Measurements from ENCODE around the gene FBXW7.
"Not testable (repeated sequence)": the region's sequence is repeated elsewhere in the genome, so short reads cannot be mapped to it uniquely, and the experiment has no call there.

FBXW7 gene

DNA sequence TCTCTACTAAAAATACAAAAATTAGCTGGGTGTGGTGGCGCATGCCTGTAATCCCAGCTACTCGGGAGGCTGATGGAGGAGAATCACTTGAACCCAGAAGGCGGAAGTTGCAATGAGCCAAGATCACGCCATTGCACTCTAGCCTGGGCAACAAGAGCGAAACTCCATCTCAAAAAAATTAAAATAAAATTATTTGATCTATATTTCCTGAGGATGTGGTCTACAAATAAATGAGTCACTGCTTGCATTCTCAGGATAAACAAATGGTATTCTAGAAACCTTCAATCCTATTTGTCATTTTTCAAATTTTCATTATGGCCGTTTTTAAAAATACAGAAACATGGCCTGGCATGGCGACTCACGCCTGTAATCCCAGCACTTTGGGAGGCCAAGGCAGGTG lies 8.6 kb upstream of the FBXW7 start:
- not testable (repeated sequence) for H3K4me2 ChIP-seq (ENCODE audit: low read length); H3K27me3 ChIP-seq (ENCODE audit: insufficient read depth, low read length, poor library complexity); H2BK120ac ChIP-seq (ENCODE audit: low read depth, low read length); H2BK5ac ChIP-seq (ENCODE audit: low read length); H3K18ac ChIP-seq (ENCODE audit: low read length); H3K9ac ChIP-seq (ENCODE audit: low read length); DNase-seq; H3K56ac ChIP-seq (ENCODE audit: low read length); H2AK5ac ChIP-seq (ENCODE audit: low read length); H3K4ac ChIP-seq (ENCODE audit: low read depth, low read length); H2BK15ac ChIP-seq (replicated peaks; ENCODE audit: low read depth); H4K5ac ChIP-seq (ENCODE audit: low read length); H3K79me1 ChIP-seq (ENCODE audit: low read length); H4K8ac ChIP-seq (ENCODE audit: low read depth, low read length); H3K4me3 ChIP-seq (ENCODE audit: low read length); H3K4me1 ChIP-seq (ENCODE audit: control insufficient read depth, low read depth, low read length); H3K79me2 ChIP-seq (ENCODE audit: control insufficient read depth, insufficient read depth, low read length); H3K23ac ChIP-seq (ENCODE audit: low read length); H3K36me3 ChIP-seq (ENCODE audit: control insufficient read depth, insufficient read depth, low read length); H3K27ac ChIP-seq (ENCODE audit: low read depth, low read length)
- WGBS (ENCODE audit: extremely low coverage, insufficient coverage, low lambda C conversion rate): no CpG with 5 or more reads among the region's 8 CpGs

DNA sequence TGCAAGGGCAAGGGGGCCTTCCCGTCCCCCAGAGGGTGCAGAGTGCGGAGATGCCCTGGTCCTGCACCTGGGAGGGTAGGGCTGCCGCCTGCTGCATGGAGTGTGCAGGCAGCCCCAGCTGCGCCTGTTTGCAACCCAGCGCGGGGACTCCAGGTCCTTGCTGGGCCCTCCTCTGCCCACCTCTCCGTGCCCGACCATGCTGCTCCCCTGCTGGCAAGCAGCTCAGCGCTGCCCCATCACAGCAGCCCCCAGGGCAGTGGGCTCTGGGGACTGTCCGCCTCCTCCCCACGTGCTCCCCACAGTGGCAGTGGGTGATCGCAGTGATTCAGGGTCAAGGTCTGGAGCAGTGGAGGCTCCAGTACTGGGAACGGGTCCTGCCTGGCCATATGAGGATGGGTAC lies 5.0 kb upstream of the FBXW7 start:
- no peak overlapping the region for H4K8ac ChIP-seq (ENCODE audit: low read depth, low read length)
- WGBS (ENCODE audit: extremely low coverage, insufficient coverage, low lambda C conversion rate): no CpG with 5 or more reads among the region's 13 CpGs
- no peak for DNase-seq
- no peak overlapping the region for H2BK120ac ChIP-seq (ENCODE audit: low read depth, low read length)
- no peak overlapping the region for H3K56ac ChIP-seq (ENCODE audit: low read length)
- H3K18ac ChIP-seq (ENCODE audit: low read length): no peak overlapping the region
- H3K23ac ChIP-seq (ENCODE audit: low read length): no peak overlapping the region
- H3K4me3 ChIP-seq (ENCODE audit: low read length): no peak overlapping the region
- H3K27ac ChIP-seq (ENCODE audit: low read depth, low read length): no peak overlapping the region
- H3K79me2 ChIP-seq (ENCODE audit: control insufficient read depth, insufficient read depth, low read length): peaks cover 20% of the 10 kb centered on the region
- no peaks in the 10 kb centered on the region for H3K4me1 ChIP-seq (ENCODE audit: control insufficient read depth, low read depth, low read length)
- H2BK15ac ChIP-seq (replicated peaks; ENCODE audit: low read depth): no peak overlapping the region
- H3K9ac ChIP-seq (ENCODE audit: low read length): no peak overlapping the region
- H2BK5ac ChIP-seq (ENCODE audit: low read length): no peak overlapping the region
- H4K5ac ChIP-seq (ENCODE audit: low read length): no peak overlapping the region
- no peaks in the 10 kb centered on the region for H3K27me3 ChIP-seq (ENCODE audit: insufficient read depth, low read length, poor library complexity)
- peaks cover 19% of the 10 kb centered on the region for H3K79me1 ChIP-seq (ENCODE audit: low read length)
- H3K4ac ChIP-seq (ENCODE audit: low read depth, low read length): no peak overlapping the region
- H2AK5ac ChIP-seq (ENCODE audit: low read length): no peak overlapping the region
- H3K36me3 ChIP-seq (ENCODE audit: control insufficient read depth, insufficient read depth, low read length): no peaks in the 10 kb centered on the region
- H3K4me2 ChIP-seq (ENCODE audit: low read length): no peak overlapping the region

DNA sequence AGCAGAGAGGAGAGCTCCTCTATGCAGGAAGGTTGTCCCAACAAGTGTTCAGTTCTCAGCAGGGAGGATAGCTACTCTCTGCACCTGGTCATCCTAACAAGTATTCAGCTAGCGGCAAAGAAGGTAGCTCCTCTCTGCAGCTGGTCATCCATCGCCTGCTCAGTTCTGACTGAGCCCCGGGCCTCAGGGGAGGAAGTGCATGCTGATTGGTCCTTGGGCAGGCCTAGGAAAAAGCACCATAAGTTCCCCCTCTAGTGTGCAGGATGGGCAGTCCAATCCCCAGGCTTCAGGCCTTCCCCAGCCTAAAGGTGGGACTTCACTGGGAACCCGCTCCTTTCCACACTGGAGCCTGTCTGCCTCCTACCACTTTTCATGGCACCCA lies 4.4 kb upstream of the FBXW7 start:
- no peaks in the 10 kb centered on the region for H3K36me3 ChIP-seq (ENCODE audit: control insufficient read depth, insufficient read depth, low read length)
- no peak overlapping the region for H4K5ac ChIP-seq (ENCODE audit: low read length)
- H3K4me1 ChIP-seq (ENCODE audit: control insufficient read depth, low read depth, low read length): no peaks in the 10 kb centered on the region
- H3K79me2 ChIP-seq (ENCODE audit: control insufficient read depth, insufficient read depth, low read length): peaks cover 23% of the 10 kb centered on the region
- H3K4me2 ChIP-seq (ENCODE audit: low read length): no peak overlapping the region
- no peak overlapping the region for H3K9ac ChIP-seq (ENCODE audit: low read length)
- no peak overlapping the region for H3K18ac ChIP-seq (ENCODE audit: low read length)
- no peaks in the 10 kb centered on the region for H3K27me3 ChIP-seq (ENCODE audit: insufficient read depth, low read length, poor library complexity)
- H3K4me3 ChIP-seq (ENCODE audit: low read length): no peak overlapping the region
- H2BK15ac ChIP-seq (replicated peaks; ENCODE audit: low read depth): no peak overlapping the region
- WGBS (ENCODE audit: extremely low coverage, insufficient coverage, low lambda C conversion rate): no CpG with 5 or more reads among the region's 4 CpGs
- no peak overlapping the region for H2BK120ac ChIP-seq (ENCODE audit: low read depth, low read length)
- peaks cover 19% of the 10 kb centered on the region for H3K79me1 ChIP-seq (ENCODE audit: low read length)
- DNase-seq: peak; percentile 59
- H3K56ac ChIP-seq (ENCODE audit: low read length): no peak overlapping the region
- no peak overlapping the region for H3K4ac ChIP-seq (ENCODE audit: low read depth, low read length)
- H3K27ac ChIP-seq (ENCODE audit: low read depth, low read length): no peak overlapping the region
- H3K23ac ChIP-seq (ENCODE audit: low read length): no peak overlapping the region
- no peak overlapping the region for H4K8ac ChIP-seq (ENCODE audit: low read depth, low read length)
- H2AK5ac ChIP-seq (ENCODE audit: low read length): no peak overlapping the region
- H2BK5ac ChIP-seq (ENCODE audit: low read length): no peak overlapping the region

DNA sequence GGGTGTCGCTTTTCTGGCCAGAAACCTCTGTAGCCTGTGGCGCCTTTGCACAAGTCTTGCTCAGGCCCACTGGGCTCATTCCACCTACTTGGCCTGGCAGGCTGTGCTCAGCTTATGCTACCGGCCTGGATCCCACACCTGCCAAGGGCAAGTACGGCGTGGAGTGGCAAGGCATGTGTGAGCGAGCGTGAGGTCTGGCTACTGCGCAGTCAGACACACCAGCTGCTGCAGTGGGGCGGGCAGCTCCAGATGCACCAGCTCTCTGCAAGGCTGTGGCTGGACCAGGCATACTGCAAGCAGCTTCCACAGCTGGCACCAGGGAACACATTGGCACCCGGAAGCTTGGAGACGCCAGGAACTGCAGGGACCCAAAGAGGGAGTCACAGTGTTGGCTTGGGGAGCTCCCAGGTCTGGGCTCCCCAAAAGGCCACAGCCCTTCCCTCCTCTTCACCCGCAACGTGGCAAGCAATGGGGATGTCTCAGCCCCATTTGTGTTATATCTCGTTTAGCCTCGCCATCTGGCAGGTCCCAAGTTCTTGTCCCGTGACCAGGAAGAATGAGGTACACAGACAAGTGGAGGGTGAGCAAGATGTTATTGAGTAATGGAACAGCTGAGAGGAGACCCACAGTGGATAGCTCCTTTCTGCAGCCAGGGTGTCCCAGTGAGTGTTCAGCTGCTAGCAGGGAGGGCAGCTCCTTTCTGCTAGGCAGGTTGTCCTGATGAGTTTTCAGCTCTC lies 3.8 kb upstream of the FBXW7 start:
- no CpG with 5 or more reads among the region's 16 CpGs for WGBS (ENCODE audit: extremely low coverage, insufficient coverage, low lambda C conversion rate)
- Histone ChIP-seq H3K27me3 (ENCODE audit: insufficient read depth, low read length, poor library complexity) (no peaks in the 10 kb centered on the region), H3K56ac (ENCODE audit: low read length) (no peak overlapping the region), H3K36me3 (ENCODE audit: control insufficient read depth, insufficient read depth, low read length) (no peaks in the 10 kb centered on the region), H2BK5ac (ENCODE audit: low read length) (no peak overlapping the region), H2BK120ac (ENCODE audit: low read depth, low read length) (no peak overlapping the region), H2BK15ac (replicated peaks; ENCODE audit: low read depth) (no peak overlapping the region), H3K4ac (ENCODE audit: low read depth, low read length) (no peak overlapping the region), H3K23ac (ENCODE audit: low read length) (no peak overlapping the region), H3K4me3 (ENCODE audit: low read length) (no peak overlapping the region), H2AK5ac (ENCODE audit: low read length) (no peak overlapping the region), H3K79me1 (ENCODE audit: low read length) (peaks cover 19% of the 10 kb centered on the region), H4K8ac (ENCODE audit: low read depth, low read length) (no peak overlapping the region), H3K27ac (ENCODE audit: low read depth, low read length) (no peak overlapping the region), H4K5ac (ENCODE audit: low read length) (no peak overlapping the region), H3K18ac (ENCODE audit: low read length) (no peak overlapping the region), H3K4me2 (ENCODE audit: low read length) (no peak overlapping the region), H3K79me2 (ENCODE audit: control insufficient read depth, insufficient read depth, low read length) (peaks cover 28% of the 10 kb centered on the region), H3K4me1 (ENCODE audit: control insufficient read depth, low read depth, low read length) (no peaks in the 10 kb centered on the region), H3K9ac (ENCODE audit: low read length) (no peak overlapping the region)
- DNase-seq: peak; percentile 18

DNA sequence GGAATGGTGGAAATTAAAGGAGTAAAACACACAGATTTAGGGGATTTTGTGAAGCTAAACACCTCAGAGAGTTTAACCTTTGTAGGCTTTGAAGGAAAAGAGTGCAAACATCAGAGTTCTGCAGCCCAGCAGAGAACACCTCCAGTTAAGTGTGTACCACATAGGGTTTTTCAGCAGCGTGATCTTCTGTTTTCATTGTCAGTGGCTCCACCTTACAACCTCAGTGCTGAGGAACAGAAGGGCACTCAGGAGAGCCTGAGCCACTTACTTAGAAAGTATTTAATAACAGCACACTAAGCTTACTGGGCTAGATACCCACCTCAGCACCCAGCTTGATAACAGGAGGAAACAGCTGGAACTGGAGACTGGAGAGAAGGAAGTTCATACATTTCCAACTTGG lies 2.0 kb upstream of the FBXW7 start:
- Histone ChIP-seq H3K27ac (ENCODE audit: low read depth, low read length) (no peak overlapping the region), H3K27me3 (ENCODE audit: insufficient read depth, low read length, poor library complexity) (no peaks in the 10 kb centered on the region), H3K79me1 (ENCODE audit: low read length) (peaks cover 19% of the 10 kb centered on the region), H2BK5ac (ENCODE audit: low read length) (no peak overlapping the region), H3K4me1 (ENCODE audit: control insufficient read depth, low read depth, low read length) (no peaks in the 10 kb centered on the region), H4K8ac (ENCODE audit: low read depth, low read length) (no peak overlapping the region), H3K9ac (ENCODE audit: low read length) (no peak overlapping the region), H3K23ac (ENCODE audit: low read length) (no peak overlapping the region), H3K18ac (ENCODE audit: low read length) (no peak overlapping the region), H2AK5ac (ENCODE audit: low read length) (no peak overlapping the region), H3K4ac (ENCODE audit: low read depth, low read length) (no peak overlapping the region), H3K36me3 (ENCODE audit: control insufficient read depth, insufficient read depth, low read length) (no peaks in the 10 kb centered on the region), H2BK120ac (ENCODE audit: low read depth, low read length) (no peak overlapping the region), H4K5ac (ENCODE audit: low read length) (no peak overlapping the region), H3K4me2 (ENCODE audit: low read length) (no peak overlapping the region), H3K4me3 (ENCODE audit: low read length) (no peak overlapping the region), H2BK15ac (replicated peaks; ENCODE audit: low read depth) (no peak overlapping the region), H3K56ac (ENCODE audit: low read length) (no peak overlapping the region), H3K79me2 (ENCODE audit: control insufficient read depth, insufficient read depth, low read length) (peaks cover 42% of the 10 kb centered on the region)
- no CpG with 5 or more reads among the region's 1 CpG for WGBS (ENCODE audit: extremely low coverage, insufficient coverage, low lambda C conversion rate)
- no peak for DNase-seq
